ENCODE results near the gene USP25. TPM values are rescaled to one million over a fixed set of nuclear protein-coding genes. Genes with fewer than 3 reads are reported as not detected.
A peak's percentile ranks its signal among the peaks of the same experiment; 100 is the strongest.

The USP25 gene
- total RNA-seq, 4 donors from 2014 or later, result 33.5 to 85.8 (median 53.2) TPM

DNA sequence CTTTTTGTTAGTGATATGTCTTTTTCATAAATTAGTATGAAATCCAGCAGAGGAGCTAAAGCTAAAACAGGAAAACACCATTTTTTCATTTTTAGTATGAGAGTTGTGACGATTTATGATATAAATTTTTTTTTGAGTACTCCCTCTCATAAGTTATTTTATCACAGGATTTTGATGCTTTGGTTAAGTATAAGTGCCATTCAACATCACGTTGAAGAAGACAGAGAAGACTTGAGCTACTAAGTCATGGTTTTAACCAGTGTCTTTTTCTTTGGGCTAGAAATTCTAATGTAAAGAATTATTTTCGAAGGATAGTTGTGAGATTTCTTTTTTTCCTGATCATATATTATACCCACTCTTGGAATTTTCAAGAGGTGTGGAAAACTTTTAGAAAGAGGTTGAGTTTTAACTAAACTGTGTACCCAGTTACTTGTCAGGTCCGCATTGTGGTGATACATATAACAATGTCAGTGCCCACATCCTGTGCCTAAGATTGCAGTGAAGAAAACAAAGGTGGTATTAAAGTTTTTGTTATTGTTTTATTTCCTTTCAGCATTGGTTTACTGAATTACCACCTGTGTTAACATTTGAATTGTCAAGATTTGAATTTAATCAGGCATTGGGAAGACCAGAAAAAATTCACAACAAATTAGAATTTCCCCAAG is 93.8 kb downstream of the USP25 start:
- peaks cover 0 to 12% (median 0%) of the 10 kb centered on the region in 3 donors for H3K36me3 ChIP-seq
- no peaks in the 10 kb centered on the region for H3K27me3 ChIP-seq
- no peak overlapping the region for H3K4me3 ChIP-seq
- no peak overlapping the region for H3K27ac ChIP-seq
- no peak for DNase-seq
- TF ChIP-seq, protein P1, sequence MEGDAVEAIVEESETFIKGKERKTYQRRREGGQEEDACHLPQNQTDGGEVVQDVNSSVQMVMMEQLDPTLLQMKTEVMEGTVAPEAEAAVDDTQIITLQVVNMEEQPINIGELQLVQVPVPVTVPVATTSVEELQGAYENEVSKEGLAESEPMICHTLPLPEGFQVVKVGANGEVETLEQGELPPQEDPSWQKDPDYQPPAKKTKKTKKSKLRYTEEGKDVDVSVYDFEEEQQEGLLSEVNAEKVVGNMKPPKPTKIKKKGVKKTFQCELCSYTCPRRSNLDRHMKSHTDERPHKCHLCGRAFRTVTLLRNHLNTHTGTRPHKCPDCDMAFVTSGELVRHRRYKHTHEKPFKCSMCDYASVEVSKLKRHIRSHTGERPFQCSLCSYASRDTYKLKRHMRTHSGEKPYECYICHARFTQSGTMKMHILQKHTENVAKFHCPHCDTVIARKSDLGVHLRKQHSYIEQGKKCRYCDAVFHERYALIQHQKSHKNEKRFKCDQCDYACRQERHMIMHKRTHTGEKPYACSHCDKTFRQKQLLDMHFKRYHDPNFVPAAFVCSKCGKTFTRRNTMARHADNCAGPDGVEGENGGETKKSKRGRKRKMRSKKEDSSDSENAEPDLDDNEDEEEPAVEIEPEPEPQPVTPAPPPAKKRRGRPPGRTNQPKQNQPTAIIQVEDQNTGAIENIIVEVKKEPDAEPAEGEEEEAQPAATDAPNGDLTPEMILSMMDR (IDR thresholded peaks at IDR 0.05), result no peak
- no peak for TF ChIP-seq POLR2A (IDR thresholded peaks at IDR 0.05)
- H3K4me1 ChIP-seq, result no peaks in the 10 kb centered on the region
- H3K9me3 ChIP-seq, result no peaks in the 10 kb centered on the region

DNA sequence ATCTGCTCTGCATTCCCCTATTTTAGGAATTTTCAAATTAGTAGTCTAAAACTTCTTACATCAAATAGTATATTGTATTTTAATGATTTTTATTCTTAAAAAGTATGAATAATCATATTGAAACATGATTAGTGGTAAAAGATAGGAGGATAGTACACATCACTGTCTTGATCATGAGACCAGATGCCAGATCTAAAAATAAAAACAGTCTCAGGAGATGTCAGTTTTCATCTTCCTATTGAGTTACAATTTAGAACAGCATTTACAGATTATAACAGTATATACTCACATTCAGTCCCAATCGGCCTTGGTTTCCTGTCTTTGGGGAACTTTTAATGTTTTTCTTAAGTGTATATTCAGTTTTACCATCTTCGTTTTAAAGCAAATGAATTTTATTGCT is 95.9 kb downstream of the USP25 start:
- no peak overlapping the region for H3K27ac ChIP-seq
- TF ChIP-seq, protein P1 (IDR thresholded peaks at IDR 0.05), result no peak
- no peak for TF ChIP-seq POLR2A (IDR thresholded peaks at IDR 0.05)
- H3K36me3 ChIP-seq, result peaks cover 0 to 7% (median 0%) of the 10 kb centered on the region in 3 donors
- H3K4me1 ChIP-seq, result no peaks in the 10 kb centered on the region
- no peak overlapping the region for H3K4me3 ChIP-seq
- no peaks in the 10 kb centered on the region for H3K9me3 ChIP-seq
- no peaks in the 10 kb centered on the region for H3K27me3 ChIP-seq
- DNase-seq, result no peak

DNA sequence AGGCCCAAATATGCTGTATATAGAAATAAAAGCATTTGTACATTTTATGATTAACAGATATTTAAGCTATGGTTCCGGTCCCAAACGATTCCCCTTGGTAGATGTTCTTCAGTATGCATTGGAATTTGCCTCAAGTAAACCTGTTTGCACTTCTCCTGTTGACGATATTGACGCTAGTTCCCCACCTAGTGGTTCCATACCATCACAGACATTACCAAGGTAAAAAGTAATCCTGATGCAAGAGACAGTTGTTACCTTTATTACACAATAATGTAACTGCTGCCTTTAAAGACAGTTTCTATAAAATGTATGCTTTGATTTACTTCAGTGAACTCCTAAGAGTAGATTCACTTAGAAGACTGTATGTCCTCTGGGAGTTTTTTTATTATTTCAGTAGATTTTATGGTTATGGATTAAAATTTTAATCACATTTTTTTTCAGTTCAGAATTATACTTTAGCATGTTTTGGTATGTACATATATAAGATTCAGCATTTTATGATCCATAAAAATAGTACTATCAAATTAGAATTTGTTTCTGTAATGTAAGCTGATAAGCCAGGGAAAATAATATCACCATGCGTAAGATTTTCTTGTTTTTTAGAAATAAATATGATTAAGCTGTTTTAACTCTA is 96.5 kb downstream of the USP25 start:
- no peaks in the 10 kb centered on the region for H3K4me1 ChIP-seq
- no peaks in the 10 kb centered on the region for H3K9me3 ChIP-seq
- H3K4me3 ChIP-seq, result no peak overlapping the region
- DNase-seq, result peak in 1 of 3 donors; percentile 62
- TF ChIP-seq, protein P1 (IDR thresholded peaks at IDR 0.05), result peak in 5 of 6 experiments; percentile 40 to 84 (median 73)
- no peak for TF ChIP-seq POLR2A (IDR thresholded peaks at IDR 0.05)
- peaks cover 0 to 11% (median 0%) of the 10 kb centered on the region in 3 donors for H3K36me3 ChIP-seq
- H3K27ac ChIP-seq, result no peak overlapping the region
- H3K27me3 ChIP-seq, result no peaks in the 10 kb centered on the region

DNA sequence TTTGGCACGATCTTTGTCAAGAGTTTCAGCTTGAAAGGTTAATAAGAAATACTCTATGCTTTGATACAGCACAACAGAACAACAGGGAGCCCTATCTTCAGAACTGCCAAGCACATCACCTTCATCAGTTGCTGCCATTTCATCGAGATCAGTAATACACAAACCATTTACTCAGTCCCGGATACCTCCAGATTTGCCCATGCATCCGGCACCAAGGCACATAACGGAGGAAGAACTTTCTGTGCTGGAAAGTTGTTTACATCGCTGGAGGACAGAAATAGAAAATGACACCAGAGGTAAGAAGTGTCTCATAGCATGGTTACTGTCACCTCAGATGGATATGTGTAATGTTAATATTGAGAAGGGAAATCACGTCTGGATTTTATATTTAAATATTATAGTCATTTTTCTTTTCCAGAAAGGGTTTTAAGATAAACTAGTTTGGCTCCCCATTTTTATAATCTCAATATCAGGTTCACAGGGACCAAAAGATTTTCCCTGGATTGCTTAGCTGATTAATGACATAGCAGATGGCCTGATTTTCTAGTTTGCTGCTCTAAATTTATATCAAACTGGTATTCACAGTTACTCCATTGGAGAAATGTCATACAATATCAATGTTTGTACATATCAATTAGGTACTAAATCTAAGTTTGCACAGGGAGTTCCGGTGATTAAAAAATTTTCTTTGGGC is 97.3 kb downstream of the USP25 start:
- Histone ChIP-seq H3K4me1 (no peaks in the 10 kb centered on the region), H3K36me3 (peaks cover 0 to 19% (median 0%) of the 10 kb centered on the region in 3 donors), H3K4me3 (no peak overlapping the region), H3K9me3 (no peaks in the 10 kb centered on the region), H3K27me3 (no peaks in the 10 kb centered on the region), H3K27ac (no peak overlapping the region)
- DNase-seq, result no peak
- TF ChIP-seq, protein P1 (IDR thresholded peaks at IDR 0.05), result no peak
- no peak for TF ChIP-seq POLR2A (IDR thresholded peaks at IDR 0.05)

DNA sequence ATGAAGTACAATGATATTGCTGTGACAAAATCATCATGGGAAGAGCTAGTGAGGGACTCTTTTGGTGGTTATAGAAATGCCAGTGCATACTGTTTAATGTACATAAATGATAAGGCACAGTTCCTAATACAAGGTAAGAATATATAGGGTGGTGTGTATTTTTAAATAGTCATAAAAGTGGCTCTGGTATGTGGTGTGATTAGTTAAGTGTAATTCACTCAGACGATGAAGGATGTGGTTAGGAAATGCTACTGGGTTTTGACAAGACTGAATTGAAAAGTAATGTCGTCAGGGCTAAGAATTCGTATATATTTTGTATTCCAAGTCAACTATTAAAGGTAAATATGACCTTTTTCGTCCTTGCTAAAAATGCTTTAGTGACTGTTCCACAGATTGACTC is 101.7 kb downstream of the USP25 start:
- no peaks in the 10 kb centered on the region for H3K4me1 ChIP-seq
- H3K27ac ChIP-seq, result no peak overlapping the region
- peaks cover 0 to 34% (median 0%) of the 10 kb centered on the region in 3 donors for H3K36me3 ChIP-seq
- DNase-seq, result no peak
- no peak overlapping the region for H3K4me3 ChIP-seq
- TF ChIP-seq, protein P1 (IDR thresholded peaks at IDR 0.05), result no peak
- no peak for TF ChIP-seq POLR2A (IDR thresholded peaks at IDR 0.05)
- no peaks in the 10 kb centered on the region for H3K9me3 ChIP-seq
- H3K27me3 ChIP-seq, result no peaks in the 10 kb centered on the region
